Stimulated activated CD4-positive, alpha-beta T cell treated with anti-CD3 and anti-CD28 coated beads, Interleukin-1b, Interleukin-23, amount 100 ng/mL, for 4 hours (primary cell): ENCODE data around the gene HOXA6.

Source experiments
- DNase-seq, 2 donors: peaks; one replicate each; pipeline ENCODE4 v3.0.0-alpha.2; 2020; ENCODE audit warnings: low read depth in 2 of 2

The HOXA6 gene

DNA sequence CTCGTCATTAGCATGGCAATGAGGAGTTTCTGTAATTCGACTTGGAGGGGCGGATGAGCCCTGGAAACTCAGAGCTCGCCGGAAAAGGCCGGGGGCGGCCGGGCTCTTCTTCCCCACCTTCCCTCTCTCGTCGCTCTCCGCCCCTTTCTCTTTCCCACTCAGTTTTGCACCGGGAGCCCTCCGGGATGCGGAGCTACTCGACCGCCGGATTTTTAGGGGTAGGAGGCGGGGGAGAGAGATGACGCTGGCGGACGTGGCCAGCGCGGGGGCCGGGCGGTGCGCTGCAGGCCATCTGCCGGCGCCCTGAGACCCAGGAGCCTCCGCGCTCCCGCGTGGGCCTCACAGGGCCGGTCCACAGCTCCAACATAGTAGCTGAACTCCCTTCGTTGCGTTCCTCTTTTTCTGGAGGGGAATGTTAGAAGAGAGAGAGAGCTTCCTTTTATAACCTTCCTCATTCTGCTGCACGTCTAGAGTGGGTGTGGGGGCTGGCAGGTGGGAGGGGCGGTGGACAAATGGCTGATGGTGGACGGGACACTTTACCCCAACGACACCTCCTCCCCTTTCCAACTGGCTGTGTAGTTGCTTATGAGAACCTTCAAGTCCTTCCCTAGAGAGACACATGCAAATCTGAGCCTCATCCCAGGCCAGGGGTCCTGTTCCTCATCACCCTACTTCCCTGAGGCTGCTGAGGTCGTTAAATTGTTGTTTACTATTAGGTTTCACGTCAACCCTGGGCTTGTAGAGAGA, 50.6 kb downstream of the HOXA6 start:
- DNase-seq = no peak

DNA sequence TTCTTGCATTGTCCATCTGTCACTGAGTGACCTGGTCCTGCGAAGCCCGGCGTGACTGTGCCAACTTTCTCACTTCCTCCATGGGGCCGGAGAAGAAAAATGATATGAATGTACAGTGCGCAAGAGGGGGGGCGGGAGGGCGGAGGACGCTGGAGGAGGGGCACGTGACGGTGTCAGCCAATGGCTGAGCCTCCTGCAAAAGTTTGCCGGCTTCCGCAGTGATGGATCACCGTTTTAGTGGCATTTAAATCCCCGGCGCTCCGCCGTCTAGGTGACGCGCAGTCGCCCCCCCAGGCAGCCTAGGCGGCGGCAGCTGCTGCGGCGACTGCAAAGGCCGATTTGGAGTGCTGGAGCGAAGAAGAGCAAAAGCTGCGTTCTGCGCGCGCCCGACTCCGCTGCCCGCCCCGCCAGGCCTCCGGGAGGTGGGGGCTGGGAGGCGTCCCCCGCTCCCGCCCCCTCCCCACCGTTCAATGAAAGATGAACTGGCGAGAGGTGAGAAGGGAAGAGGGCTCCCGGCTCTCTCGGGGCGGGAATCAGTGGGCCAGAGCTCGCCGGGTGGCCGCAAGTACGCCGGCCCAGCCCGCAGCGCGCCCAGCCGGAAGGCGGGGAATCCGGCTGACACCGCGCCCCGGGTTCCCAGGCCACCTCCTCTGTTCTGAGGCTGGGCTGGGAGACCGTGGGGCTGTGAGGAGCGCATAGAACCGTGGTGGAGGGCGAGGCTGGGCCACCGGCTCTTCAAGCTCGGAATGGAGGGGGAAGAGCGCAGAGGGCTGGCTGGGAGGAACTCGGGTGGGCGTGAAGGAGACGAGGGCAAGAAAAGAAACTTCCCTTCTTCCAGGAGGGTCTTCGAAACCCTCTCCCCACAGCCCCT, 51.4 kb downstream of the HOXA6 start, which contains the start of gene HOXA1:
TSS of gene HOXA1 (minus strand) at position 104 of the 871 bp plus-strand sequence. CDS start at position 16, 88 bp downstream.
- DNase-seq = peak; percentile 30 to 53
